C4-2B (cell line): Measurements from ENCODE around the gene GOLGA1.

Experiments used
- ZFX ChIP-seq: fragments of 450-650 bp; IDR thresholded peaks from 2 replicates; pipeline ENCODE4 v1.6.1; 2017
- TF ChIP-seq, protein P1 (sequence below): fragments of 450-650 bp; conservative IDR thresholded peaks from 2 replicates; pipeline ENCODE4 v1.5.1; 2017; ENCODE audit warnings: mild to moderate bottlenecking

GRCh38 chr9:124886461-124886860 is 54.4 kb downstream of the GOLGA1 start:
- TF ChIP-seq, protein P1, sequence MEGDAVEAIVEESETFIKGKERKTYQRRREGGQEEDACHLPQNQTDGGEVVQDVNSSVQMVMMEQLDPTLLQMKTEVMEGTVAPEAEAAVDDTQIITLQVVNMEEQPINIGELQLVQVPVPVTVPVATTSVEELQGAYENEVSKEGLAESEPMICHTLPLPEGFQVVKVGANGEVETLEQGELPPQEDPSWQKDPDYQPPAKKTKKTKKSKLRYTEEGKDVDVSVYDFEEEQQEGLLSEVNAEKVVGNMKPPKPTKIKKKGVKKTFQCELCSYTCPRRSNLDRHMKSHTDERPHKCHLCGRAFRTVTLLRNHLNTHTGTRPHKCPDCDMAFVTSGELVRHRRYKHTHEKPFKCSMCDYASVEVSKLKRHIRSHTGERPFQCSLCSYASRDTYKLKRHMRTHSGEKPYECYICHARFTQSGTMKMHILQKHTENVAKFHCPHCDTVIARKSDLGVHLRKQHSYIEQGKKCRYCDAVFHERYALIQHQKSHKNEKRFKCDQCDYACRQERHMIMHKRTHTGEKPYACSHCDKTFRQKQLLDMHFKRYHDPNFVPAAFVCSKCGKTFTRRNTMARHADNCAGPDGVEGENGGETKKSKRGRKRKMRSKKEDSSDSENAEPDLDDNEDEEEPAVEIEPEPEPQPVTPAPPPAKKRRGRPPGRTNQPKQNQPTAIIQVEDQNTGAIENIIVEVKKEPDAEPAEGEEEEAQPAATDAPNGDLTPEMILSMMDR: no peak
- TF ChIP-seq ZFX: no peak
